Upper lobe of left lung (tissue), 4 donors: ENCODE measurements around the gene PSAP.

ENCODE experiments used
- CTCF ChIP-seq, 6 experiments: fragments of 450-650 bp in 4 of 6; fragments of 200-600 bp in 2 of 6; sonication (generic) in 2 of 6; IDR thresholded peaks; one replicate each; pipeline ENCODE4 v1.5.1; 2016 to 2019; ENCODE audit warnings: antibody characterized with exemption in 6 of 6
- POLR2A ChIP-seq, 4 donors: fragments of 450-650 bp; IDR thresholded peaks; one replicate each; pipeline ENCODE4 v1.5.1; 2016 to 2017; ENCODE audit warnings: antibody characterized with exemption in 4 of 4, mild to moderate bottlenecking in 2 of 4
- POLR2AphosphoS5 ChIP-seq, 2 donors: sonication (generic); formaldehyde crosslinking; IDR thresholded peaks; one replicate each; pipeline ENCODE4 v1.5.1; 2017; ENCODE audit warnings: antibody characterized with exemption in 2 of 2

DNA sequence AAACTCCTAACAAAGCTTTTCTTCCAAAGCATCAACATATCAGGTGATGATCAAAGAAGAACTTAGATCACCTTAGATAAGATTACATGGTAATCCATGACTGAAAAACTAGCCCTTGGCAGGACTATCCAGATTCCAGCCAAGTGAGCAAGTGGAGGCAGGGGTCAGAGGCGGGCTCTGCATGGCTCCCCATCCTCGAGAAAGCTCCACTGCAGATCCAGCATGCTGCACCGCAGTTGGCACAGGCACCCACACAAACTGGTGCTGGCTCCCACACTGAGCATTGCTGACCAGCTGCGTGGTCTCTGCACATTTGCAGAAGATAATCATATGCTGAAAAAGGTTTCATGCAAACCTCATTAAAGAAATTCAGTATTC, 10.1 kb downstream of the PSAP start:
- TF ChIP-seq CTCF (IDR thresholded peaks at IDR 0.05) (no peak), POLR2A (IDR thresholded peaks at IDR 0.05) (no peak), POLR2AphosphoS5 (IDR thresholded peaks at IDR 0.05) (no peak)
